ENCODE results near the gene ANKRD10.

GRCh38 chr13:110937511-110938285 is 22.8 kb upstream of the ANKRD10 start:
- TF ChIP-seq CTCF (IDR thresholded peaks at IDR 0.05) (no peak), POLR2A (IDR thresholded peaks at IDR 0.05) (no peak), EP300 (IDR thresholded peaks at IDR 0.05) (no peak)

Measured in tibial nerve (tissue), 4 donors.